Activated CD4-positive, alpha-beta T cell treated with anti-CD3 and anti-CD28 coated beads for 36 hours (primary cell): ENCODE measurements around the gene ADAP1. TPM values are rescaled to one million over a fixed set of nuclear protein-coding genes. Genes with fewer than 3 reads are reported as not detected.

Experiments used
- ATAC-seq: fragments of 200-7000 bp; cut with Tn5 transposase; one replicate; pipeline ENCODE4 v1.10.0; 2021; ENCODE audit warnings: mild to moderate bottlenecking, moderate library complexity
- CTCF ChIA-PET: fragments of 350-600 bp; sonication (Branson Sonifier 250); formaldehyde crosslinking; loops from one replicate; lab custom pipeline; 2021; ENCODE audit warnings: antibody characterized with exemption; lab: Charles Lee
- POLR2A ChIA-PET: fragments of 350-600 bp; sonication (Branson Sonifier 250); formaldehyde crosslinking; loops from one replicate; lab custom pipeline; 2021; ENCODE audit warnings: antibody characterized with exemption, inconsistent platforms; lab: Charles Lee
- DNase-seq: peaks from one replicate; pipeline ENCODE4 v3.0.0-alpha.2; 2020
- H3K27ac Mint-ChIP-seq: one replicate; pipeline ENCODE4 v1.8.0; 2021; ENCODE audit warnings: mixed read lengths
- H3K27me3 Mint-ChIP-seq: one replicate; pipeline ENCODE4 v1.8.0; 2021; ENCODE audit warnings: mixed read lengths
- H3K36me3 Mint-ChIP-seq: one replicate; pipeline ENCODE4 v1.8.0; 2021; ENCODE audit warnings: low read depth, mixed read lengths
- H3K4me1 Mint-ChIP-seq: one replicate; pipeline ENCODE4 v1.8.0; 2021; ENCODE audit warnings: mixed read lengths
- H3K4me3 Mint-ChIP-seq: one replicate; pipeline ENCODE4 v1.8.0; 2021; ENCODE audit warnings: mild to moderate bottlenecking, moderate library complexity, mixed read lengths
- H3K9me3 Mint-ChIP-seq: one replicate; pipeline ENCODE4 v1.8.0; 2021; ENCODE audit warnings: low read depth, mixed read lengths
- intact Hi-C, 2 experiments: fragments of 100-400 bp; cut with DNase I in 1 of 2; cut with micrococcal nuclease in 1 of 2; formaldehyde crosslinking; loops; one replicate each; pipeline versions ENCODE4 v1.14.2 to v1.15.1; 2022 to 2024; cut with DNase I, micrococcal nuclease
- total RNA-seq, 2 experiments: library from RNA; stranded (reverse); gene quantifications; one replicate each; pipeline ENCODE4 v1.2.3, GENCODE V29; 2021

The ADAP1 gene
- total RNA-seq, 2 experiments from 2014 or later = 13.1 to 14.8 TPM

DNA sequence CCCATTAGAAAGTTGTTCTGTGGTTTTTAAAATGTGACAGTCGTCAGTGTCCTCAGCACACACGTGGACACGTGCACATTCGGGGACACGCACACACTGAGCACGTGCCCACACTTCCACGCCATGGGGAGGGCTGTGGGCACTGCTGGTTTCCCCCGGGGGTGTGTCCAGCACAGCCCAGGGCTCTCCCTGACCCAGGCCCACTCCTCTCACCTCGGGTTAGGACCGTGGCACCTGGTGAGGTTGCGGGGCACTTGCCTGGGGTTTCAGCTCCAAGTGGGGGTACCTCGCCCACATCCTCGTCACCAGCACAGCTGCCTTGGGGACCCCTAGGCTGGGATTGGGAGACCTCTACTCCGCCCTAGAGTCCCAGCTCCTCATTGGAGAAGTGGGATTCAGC is 57.4 kb downstream of the ADAP1 start:
- intact Hi-C loops = no loop called here
- H3K36me3 Mint-ChIP-seq = peaks cover 38% of the 10 kb centered on the region
- CTCF ChIA-PET = no interaction called here
- H3K9me3 Mint-ChIP-seq = no peaks in the 10 kb centered on the region
- no peak overlapping the region for H3K4me3 Mint-ChIP-seq
- no peak for ATAC-seq
- POLR2A ChIA-PET = no interaction called here
- H3K27ac Mint-ChIP-seq = no peak overlapping the region
- H3K4me1 Mint-ChIP-seq = no peaks in the 10 kb centered on the region
- no peaks in the 10 kb centered on the region for H3K27me3 Mint-ChIP-seq
- no peak for DNase-seq

- CTCF ChIA-PET = no interaction called here
- POLR2A ChIA-PET = no interaction called here
- no peak for ATAC-seq
Measured at GRCh38 chr7:896346-897075, 58.0 kb downstream of the ADAP1 start.

DNA sequence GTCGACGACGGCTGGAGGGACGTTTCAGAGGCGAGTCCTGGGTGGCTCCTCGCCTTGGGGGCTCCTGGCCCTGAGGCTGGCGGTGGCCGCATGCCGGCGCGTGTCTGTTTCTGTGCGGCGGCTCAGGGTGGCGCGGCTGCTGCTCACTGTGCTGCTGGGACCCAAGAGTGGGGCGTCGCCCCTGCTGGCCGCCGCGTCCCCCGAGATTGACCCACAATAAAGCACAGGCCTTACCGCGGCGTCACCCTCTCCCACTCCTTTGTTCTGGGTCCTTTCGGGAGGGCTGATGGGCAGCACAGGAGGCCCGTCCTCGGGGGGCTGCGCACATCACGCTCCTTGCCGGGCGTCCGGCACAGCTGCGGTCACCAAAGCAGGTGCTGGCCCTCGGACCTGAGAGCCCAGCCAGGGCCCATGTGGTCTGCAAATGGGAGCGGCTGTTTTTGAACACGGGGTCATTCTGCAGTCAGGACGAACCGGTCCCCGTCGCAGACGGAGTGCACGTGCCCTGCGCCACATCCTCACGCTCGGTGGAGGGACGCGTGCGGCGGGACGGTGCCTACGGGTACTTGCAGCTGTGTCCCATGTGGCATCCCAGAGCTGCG is 58.9 kb downstream of the ADAP1 start:
- Mint-ChIP-seq H3K36me3 (peaks cover 46% of the 10 kb centered on the region), H3K27ac (no peak overlapping the region), H3K4me1 (no peaks in the 10 kb centered on the region), H3K27me3 (no peaks in the 10 kb centered on the region), H3K4me3 (no peak overlapping the region), H3K9me3 (no peaks in the 10 kb centered on the region)
- ChIA-PET POLR2A (no interaction called here), CTCF (no interaction called here)
- no peak for ATAC-seq
- intact Hi-C loops = no loop called here
- DNase-seq = no peak

More at GRCh38 chr7:896346-897075, 58.0 kb downstream of the ADAP1 start:
- H3K27me3 Mint-ChIP-seq = no peaks in the 10 kb centered on the region
- H3K36me3 Mint-ChIP-seq = peaks cover 43% of the 10 kb centered on the region
- H3K27ac Mint-ChIP-seq = no peak overlapping the region
- no peaks in the 10 kb centered on the region for H3K9me3 Mint-ChIP-seq
- no peaks in the 10 kb centered on the region for H3K4me1 Mint-ChIP-seq
- DNase-seq = no peak
- H3K4me3 Mint-ChIP-seq = no peak overlapping the region
- intact Hi-C loops = no loop called here

GRCh38 chr7:894927-895450 is 59.5 kb downstream of the ADAP1 start:
- ATAC-seq (no peak), DNase-seq (no peak)
- Mint-ChIP-seq H3K4me1 (no peaks in the 10 kb centered on the region), H3K36me3 (peaks cover 46% of the 10 kb centered on the region), H3K4me3 (no peak overlapping the region), H3K27me3 (no peaks in the 10 kb centered on the region), H3K27ac (no peak overlapping the region), H3K9me3 (no peaks in the 10 kb centered on the region)
- intact Hi-C loops = no loop called here
- ChIA-PET POLR2A (no interaction called here), CTCF (no interaction called here)

- DNase-seq = no peak
- Mint-ChIP-seq H3K4me3 (no peak overlapping the region), H3K27ac (no peak overlapping the region), H3K4me1 (no peaks in the 10 kb centered on the region), H3K27me3 (no peaks in the 10 kb centered on the region), H3K9me3 (no peaks in the 10 kb centered on the region), H3K36me3 (peaks cover 46% of the 10 kb centered on the region)
- no peak for ATAC-seq
- POLR2A ChIA-PET = no interaction called here
- intact Hi-C loops = no loop called here
- CTCF ChIA-PET = no interaction called here
Measured at GRCh38 chr7:894164-894867, 60.2 kb downstream of the ADAP1 start.

DNA sequence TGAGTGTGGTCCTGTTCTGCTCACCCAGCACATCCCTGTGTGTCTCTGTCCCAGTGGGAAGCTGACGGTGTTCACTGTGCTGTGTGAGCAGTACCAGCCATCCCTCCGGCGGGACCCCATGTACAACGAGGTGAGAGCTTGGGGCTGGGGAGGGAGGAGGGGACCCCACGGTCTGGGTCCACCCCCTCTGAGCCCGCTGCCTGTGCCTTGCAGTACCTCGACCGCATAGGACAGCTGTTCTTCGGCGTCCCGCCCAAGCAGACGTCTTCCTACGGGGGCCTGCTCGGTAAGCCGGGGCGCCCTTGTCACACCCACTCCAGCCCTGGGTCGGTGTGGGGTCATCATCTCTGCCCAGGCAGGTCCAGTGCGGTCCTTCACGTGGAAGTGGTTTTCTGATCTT is 60.8 kb downstream of the ADAP1 start:
- intact Hi-C loops = no loop called here
- no peaks in the 10 kb centered on the region for H3K27me3 Mint-ChIP-seq
- no peak overlapping the region for H3K27ac Mint-ChIP-seq
- no peaks in the 10 kb centered on the region for H3K9me3 Mint-ChIP-seq
- H3K4me3 Mint-ChIP-seq = no peak overlapping the region
- CTCF ChIA-PET = no interaction called here
- DNase-seq (no peak), ATAC-seq (no peak)
- no peaks in the 10 kb centered on the region for H3K4me1 Mint-ChIP-seq
- peaks cover 46% of the 10 kb centered on the region for H3K36me3 Mint-ChIP-seq
- POLR2A ChIA-PET = no interaction called here

- no peak for DNase-seq
Measured at GRCh38 chr7:892648-893593, 61.6 kb downstream of the ADAP1 start.

DNA sequence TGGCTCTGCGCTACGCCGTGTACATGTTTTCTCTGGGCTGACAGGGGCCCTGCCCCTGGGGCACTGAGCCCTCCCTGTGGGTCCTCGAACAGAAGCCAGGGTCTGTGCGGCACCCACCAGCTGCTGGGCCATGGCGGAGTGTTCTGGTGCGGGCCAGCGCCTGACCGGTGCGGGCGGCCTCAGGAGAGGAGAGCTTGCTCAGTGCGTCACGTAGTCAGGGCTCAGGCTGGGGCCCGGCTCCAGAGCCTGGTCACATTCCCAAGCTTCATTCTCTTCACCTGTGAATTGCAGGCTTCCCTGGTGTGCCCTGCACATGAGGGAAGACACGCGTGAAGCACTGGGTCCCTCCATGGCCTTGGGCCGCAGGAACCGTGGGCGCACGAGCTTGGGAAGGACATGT is 62.7 kb downstream of the ADAP1 start:
- DNase-seq (no peak), ATAC-seq (no peak)
- ChIA-PET CTCF (no interaction called here), POLR2A (no interaction called here)
- Mint-ChIP-seq H3K9me3 (no peaks in the 10 kb centered on the region), H3K36me3 (peaks cover 51% of the 10 kb centered on the region), H3K4me3 (no peak overlapping the region), H3K4me1 (no peaks in the 10 kb centered on the region), H3K27ac (no peak overlapping the region), H3K27me3 (no peaks in the 10 kb centered on the region)
- intact Hi-C loops = no loop called here

More at GRCh38 chr7:892648-893593, 61.6 kb downstream of the ADAP1 start:
- ChIA-PET CTCF (no interaction called here), POLR2A (no interaction called here)
- peaks cover 47% of the 10 kb centered on the region for H3K36me3 Mint-ChIP-seq
- intact Hi-C loops = no loop called here
- no peak overlapping the region for H3K4me3 Mint-ChIP-seq
- no peak overlapping the region for H3K27ac Mint-ChIP-seq
- no peaks in the 10 kb centered on the region for H3K4me1 Mint-ChIP-seq
- ATAC-seq = no peak
- H3K9me3 Mint-ChIP-seq = no peaks in the 10 kb centered on the region
- H3K27me3 Mint-ChIP-seq = no peaks in the 10 kb centered on the region

DNA sequence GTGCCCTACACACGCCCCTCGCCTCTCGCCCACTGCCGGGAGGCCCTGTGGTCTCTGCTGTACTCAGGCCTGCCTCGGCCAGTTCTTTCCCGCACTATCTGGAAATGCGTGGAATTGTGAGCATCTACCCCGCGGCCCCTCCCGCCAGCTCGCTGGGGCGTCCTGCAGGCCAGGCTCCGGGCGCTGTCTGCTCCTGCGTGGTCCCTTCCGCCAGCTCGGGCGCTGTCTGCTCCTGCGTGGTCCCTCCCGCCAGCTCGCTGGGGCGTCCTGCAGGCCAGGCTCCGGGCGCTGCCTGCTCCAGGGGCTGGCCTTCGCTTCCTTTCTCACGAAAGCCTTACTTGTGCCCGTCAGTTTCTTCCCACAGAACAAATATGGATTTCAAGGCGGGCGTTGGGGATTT is 63.2 kb downstream of the ADAP1 start:
- H3K9me3 Mint-ChIP-seq = no peaks in the 10 kb centered on the region
- H3K4me1 Mint-ChIP-seq = no peaks in the 10 kb centered on the region
- intact Hi-C loops = no loop called here
- CTCF ChIA-PET = no interaction called here
- no peaks in the 10 kb centered on the region for H3K27me3 Mint-ChIP-seq
- DNase-seq (no peak), ATAC-seq (no peak)
- H3K4me3 Mint-ChIP-seq = no peak overlapping the region
- H3K27ac Mint-ChIP-seq = no peak overlapping the region
- peaks cover 48% of the 10 kb centered on the region for H3K36me3 Mint-ChIP-seq
- POLR2A ChIA-PET = no interaction called here

GRCh38 chr7:890868-891267 is 63.6 kb downstream of the ADAP1 start:
- intact Hi-C loops = no loop called here
- Mint-ChIP-seq H3K9me3 (no peaks in the 10 kb centered on the region), H3K36me3 (peaks cover 44% of the 10 kb centered on the region), H3K27ac (no peak overlapping the region), H3K4me3 (no peak overlapping the region), H3K4me1 (no peaks in the 10 kb centered on the region), H3K27me3 (no peaks in the 10 kb centered on the region)
- POLR2A ChIA-PET = no interaction called here
- CTCF ChIA-PET = no interaction called here
- ATAC-seq (no peak), DNase-seq (no peak)

- Mint-ChIP-seq H3K4me3 (no peak overlapping the region), H3K4me1 (no peaks in the 10 kb centered on the region), H3K27ac (no peak overlapping the region), H3K36me3 (peaks cover 33% of the 10 kb centered on the region), H3K9me3 (no peaks in the 10 kb centered on the region), H3K27me3 (no peaks in the 10 kb centered on the region)
- no peak for DNase-seq
- CTCF ChIA-PET = no interaction called here
- POLR2A ChIA-PET = no interaction called here
- intact Hi-C loops = no loop called here
- ATAC-seq = no peak
Measured at GRCh38 chr7:889391-889790, 65.1 kb downstream of the ADAP1 start.
